CD4-positive, CD25-positive, alpha-beta regulatory T cell (primary cell): ENCODE data around the gene MICAL2. TPM values are rescaled to one million over a fixed set of nuclear protein-coding genes. Genes with fewer than 3 reads are reported as not detected.
A peak's percentile ranks its signal among the peaks of the same experiment; 100 is the strongest.

Experiments used
- ATAC-seq, 2 donors: fragments of 150-1000 bp; cut with Tn5 transposase; one replicate each; pipeline ENCODE4 v1.10.0; 2021; ENCODE audit warnings: low read depth in 2 of 2, moderate number of reproducible peaks in 2 of 2, moderate library complexity in 1 of 2
- DNase-seq, 3 donors: peaks; one replicate each; pipeline versions ENCODE4 v3.0.0 to v3.0.0-alpha.2; 2012 to 2022; ENCODE audit warnings: mixed read lengths in 1 of 3
- H3K27ac ChIP-seq: one replicate; pipeline ENCODE4 v1.7.0; 2013; ENCODE audit warnings: mild to moderate bottlenecking, low read length; ENCODE audit not compliant: insufficient read depth, poor library complexity, severe bottlenecking
- H3K27me3 ChIP-seq: one replicate; pipeline ENCODE4 v1.7.0; 2013; ENCODE audit warnings: low read length; ENCODE audit not compliant: control insufficient read depth, insufficient read depth
- H3K36me3 ChIP-seq: one replicate; pipeline ENCODE4 v1.7.0; 2013; ENCODE audit warnings: mild to moderate bottlenecking, low read length, moderate library complexity; ENCODE audit not compliant: control insufficient read depth, insufficient read depth
- H3K4me1 ChIP-seq: 2 replicates; pipeline ENCODE4 v1.7.0; 2013; ENCODE audit warnings: mild to moderate bottlenecking, low read length; ENCODE audit not compliant: insufficient read depth, control insufficient read depth, poor library complexity, severe bottlenecking
- H3K4me3 ChIP-seq: one replicate; pipeline ENCODE4 v1.7.0; 2013; ENCODE audit warnings: low read depth, mild to moderate bottlenecking, low read length, moderate library complexity
- H3K9me3 ChIP-seq, 2 experiments: 1 replicate in 1 of 2; 2 replicates in 1 of 2; pipeline ENCODE4 v1.7.0; 2013; ENCODE audit warnings: low read length in 2 of 2, mild to moderate bottlenecking in 1 of 2, moderate library complexity in 1 of 2; ENCODE audit not compliant: control insufficient read depth in 2 of 2
- H3K27ac Mint-ChIP-seq, 3 donors: one replicate each; pipeline ENCODE4 v1.8.0; 2020 to 2022; ENCODE audit warnings: mild to moderate bottlenecking in 3 of 3, mixed read lengths in 3 of 3, moderate library complexity in 2 of 3
- H3K27me3 Mint-ChIP-seq: one replicate; pipeline ENCODE4 v1.8.0; 2022; ENCODE audit warnings: mild to moderate bottlenecking, mixed read lengths
- H3K36me3 Mint-ChIP-seq: one replicate; pipeline ENCODE4 v1.8.0; 2020; ENCODE audit warnings: mixed read lengths
- H3K4me1 Mint-ChIP-seq, 4 donors: one replicate each; pipeline ENCODE4 v1.8.0; 2020 to 2022; ENCODE audit warnings: mixed read lengths in 4 of 4, mild to moderate bottlenecking in 1 of 4
- H3K4me3 Mint-ChIP-seq, 4 donors: one replicate each; pipeline ENCODE4 v1.8.0; 2020 to 2022; ENCODE audit warnings: mild to moderate bottlenecking in 4 of 4, mixed read lengths in 4 of 4, moderate library complexity in 3 of 4
- H3K9me3 Mint-ChIP-seq, 7 donors: one replicate each; pipeline ENCODE4 v1.8.0; 2020 to 2022; ENCODE audit warnings: mixed read lengths in 7 of 7, mild to moderate bottlenecking in 3 of 7, moderate library complexity in 2 of 7
- polyA plus RNA-seq, 4 donors: library from polyadenylated mRNA; unstranded; fragments of 300-500 nt; fragmentation: Illumina TruSeq; gene quantifications; one replicate each; pipeline ENCODE4 v1.2.3, GENCODE V29; 2021
- total RNA-seq: library from RNA; stranded (reverse); gene quantifications from one replicate; pipeline ENCODE4 v1.2.3, GENCODE V29; 2022

MICAL2 gene
- total and polyA plus RNA-seq, 5 donors from 2014 or later: 15.9 to 67.5 (median 24.4) TPM

DNA sequence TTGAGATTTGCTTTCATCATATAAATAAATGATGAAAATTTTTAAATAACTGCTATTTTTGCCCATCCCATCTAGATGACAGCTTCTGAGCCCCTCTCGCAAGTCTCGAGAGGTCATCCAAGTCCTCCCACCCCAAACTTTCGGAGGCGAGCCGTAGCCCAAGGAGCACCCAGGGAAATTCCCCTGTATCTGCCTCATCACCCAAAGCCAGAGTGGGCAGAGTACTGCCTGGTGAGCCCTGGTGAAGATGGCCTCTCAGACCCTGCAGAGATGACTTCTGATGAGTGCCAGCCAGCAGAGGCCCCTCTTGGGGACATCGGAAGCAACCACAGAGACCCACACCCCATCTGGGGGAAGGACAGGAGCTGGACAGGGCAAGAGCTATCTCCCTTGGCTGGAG lies 183.1 kb downstream of the MICAL2 start:
- H3K4me3 Mint-ChIP-seq: no peak overlapping the region
- no peaks in the 10 kb centered on the region for H3K36me3 ChIP-seq

DNA sequence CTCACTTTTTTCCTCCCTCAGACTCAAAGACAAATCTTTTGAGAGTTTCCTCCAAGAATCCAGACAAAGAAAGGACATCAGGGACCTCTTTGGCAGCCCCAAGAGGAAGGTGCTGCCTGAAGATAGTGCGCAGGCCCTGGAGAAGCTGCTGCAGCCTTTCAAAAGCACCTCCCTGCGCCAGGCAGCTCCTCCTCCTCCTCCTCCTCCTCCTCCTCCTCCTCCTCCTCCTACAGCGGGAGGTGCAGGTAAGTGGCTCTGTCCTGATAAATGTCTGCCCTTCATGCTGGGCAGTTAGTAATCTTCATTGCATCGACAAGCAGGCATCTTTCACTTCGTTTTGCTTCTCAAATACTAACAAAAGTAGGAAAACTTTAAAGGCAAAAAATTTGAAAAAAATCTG lies 184.2 kb downstream of the MICAL2 start:
- H3K27me3 Mint-ChIP-seq: no peaks in the 10 kb centered on the region

More for the DNA sequence above, 183.1 kb downstream of the MICAL2 start:
- peaks cover 0 to 17% (median 4%) of the 10 kb centered on the region in 4 donors for H3K4me1 Mint-ChIP-seq
- Histone ChIP-seq H3K4me3 (no peak overlapping the region), H3K4me1 (no peaks in the 10 kb centered on the region), H3K27me3 (no peaks in the 10 kb centered on the region), H3K27ac (no peak overlapping the region), H3K9me3 (peaks cover under 1 to 3% of the 10 kb centered on the region in 2 experiments)
- H3K36me3 Mint-ChIP-seq: peaks cover 7% of the 10 kb centered on the region
- ATAC-seq (no peak), DNase-seq (no peak)
- H3K9me3 Mint-ChIP-seq: peaks cover 0 to 7% (median 0%) of the 10 kb centered on the region in 7 donors
- H3K27ac Mint-ChIP-seq: no peak overlapping the region
- H3K27me3 Mint-ChIP-seq: no peaks in the 10 kb centered on the region

GRCh38 chr11:12295943-12296342 lies 185.6 kb downstream of the MICAL2 start:
- Mint-ChIP-seq H3K36me3 (peaks cover 11% of the 10 kb centered on the region), H3K4me3 (no peak overlapping the region), H3K4me1 (peaks cover 0 to 2% (median 0%) of the 10 kb centered on the region in 4 donors), H3K9me3 (peaks cover 0 to 18% (median 5%) of the 10 kb centered on the region in 7 donors), H3K27me3 (no peaks in the 10 kb centered on the region), H3K27ac (no peak overlapping the region)
- DNase-seq: no peak
- Histone ChIP-seq H3K4me1 (no peaks in the 10 kb centered on the region), H3K36me3 (no peaks in the 10 kb centered on the region), H3K4me3 (no peak overlapping the region), H3K9me3 (peaks cover 6 to 8% of the 10 kb centered on the region in 2 experiments), H3K27me3 (no peaks in the 10 kb centered on the region), H3K27ac (no peak overlapping the region)
- ATAC-seq: no peak

More for the DNA sequence above, 184.2 kb downstream of the MICAL2 start:
- Histone ChIP-seq H3K27me3 (no peaks in the 10 kb centered on the region), H3K4me3 (no peak overlapping the region), H3K36me3 (no peaks in the 10 kb centered on the region), H3K4me1 (no peaks in the 10 kb centered on the region), H3K9me3 (peaks cover 6 to 8% of the 10 kb centered on the region in 2 experiments), H3K27ac (no peak overlapping the region)
- ATAC-seq: no peak
- Mint-ChIP-seq H3K4me3 (no peak overlapping the region), H3K36me3 (peaks cover 11% of the 10 kb centered on the region), H3K9me3 (peaks cover 0 to 18% (median 2%) of the 10 kb centered on the region in 7 donors), H3K4me1 (peaks cover 0 to 12% (median 2%) of the 10 kb centered on the region in 4 donors), H3K27ac (no peak overlapping the region)
- DNase-seq: no peak

- peaks cover 6 to 8% of the 10 kb centered on the region in 2 experiments for H3K9me3 ChIP-seq
- H3K27ac ChIP-seq: no peak overlapping the region
- Mint-ChIP-seq H3K27me3 (no peaks in the 10 kb centered on the region), H3K4me3 (no peak overlapping the region), H3K9me3 (peaks cover 0 to 18% (median 5%) of the 10 kb centered on the region in 7 donors), H3K36me3 (peaks cover 14% of the 10 kb centered on the region), H3K27ac (peak overlapping the region in 1 of 3 donors; percentile 11), H3K4me1 (no peaks in the 10 kb centered on the region)
- H3K4me1 ChIP-seq: no peaks in the 10 kb centered on the region
- ATAC-seq: no peak
- no peak overlapping the region for H3K4me3 ChIP-seq
- no peaks in the 10 kb centered on the region for H3K36me3 ChIP-seq
- H3K27me3 ChIP-seq: no peaks in the 10 kb centered on the region
- DNase-seq: no peak
These were observed 188.2 kb downstream of the MICAL2 start for GRCh38 chr11:12298610-12299009.

- Mint-ChIP-seq H3K4me1 (no peaks in the 10 kb centered on the region), H3K4me3 (no peak overlapping the region), H3K27me3 (no peaks in the 10 kb centered on the region), H3K9me3 (peaks cover 0 to 18% (median 5%) of the 10 kb centered on the region in 7 donors), H3K27ac (no peak overlapping the region), H3K36me3 (peaks cover 13% of the 10 kb centered on the region)
- Histone ChIP-seq H3K27ac (no peak overlapping the region), H3K4me1 (no peaks in the 10 kb centered on the region), H3K4me3 (no peak overlapping the region), H3K36me3 (no peaks in the 10 kb centered on the region), H3K9me3 (peaks cover 6 to 8% of the 10 kb centered on the region in 2 experiments), H3K27me3 (no peaks in the 10 kb centered on the region)
- ATAC-seq: no peak
- DNase-seq: no peak
These were observed 191.0 kb downstream of the MICAL2 start for GRCh38 chr11:12301379-12301778.

GRCh38 chr11:12303421-12304149 lies 193.2 kb downstream of the MICAL2 start:
- Mint-ChIP-seq H3K9me3 (peaks cover 0 to 11% (median 3%) of the 10 kb centered on the region in 7 donors), H3K27me3 (no peaks in the 10 kb centered on the region), H3K4me1 (no peaks in the 10 kb centered on the region), H3K36me3 (peaks cover 9% of the 10 kb centered on the region), H3K27ac (no peak overlapping the region), H3K4me3 (no peak overlapping the region)
- ATAC-seq: no peak
- Histone ChIP-seq H3K27me3 (no peaks in the 10 kb centered on the region), H3K4me1 (no peaks in the 10 kb centered on the region), H3K4me3 (no peak overlapping the region), H3K27ac (no peak overlapping the region), H3K36me3 (no peaks in the 10 kb centered on the region), H3K9me3 (peaks cover 3 to 7% of the 10 kb centered on the region in 2 experiments)
- DNase-seq: no peak

DNA sequence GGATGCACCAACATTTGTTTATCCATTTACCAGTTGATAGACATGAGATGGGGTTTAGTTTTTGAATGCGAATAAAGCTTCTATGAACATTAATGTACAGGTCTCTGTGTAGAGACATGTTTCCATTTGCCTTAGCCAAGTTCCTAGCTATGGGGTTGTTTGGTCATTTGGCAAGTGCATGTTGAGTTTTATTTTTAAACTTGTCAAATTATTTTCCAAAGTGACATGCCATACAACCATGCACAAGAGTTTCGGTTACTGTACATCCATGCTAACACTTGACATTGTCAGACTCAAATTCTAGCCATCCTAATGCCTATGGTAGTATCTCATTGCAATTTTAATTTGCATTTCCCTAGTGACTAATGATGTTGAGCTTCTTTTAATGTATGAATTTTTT lies 196.4 kb downstream of the MICAL2 start:
- Mint-ChIP-seq H3K27ac (no peak overlapping the region), H3K36me3 (no peaks in the 10 kb centered on the region), H3K9me3 (peaks cover 0 to 16% (median 1%) of the 10 kb centered on the region in 7 donors), H3K27me3 (no peaks in the 10 kb centered on the region), H3K4me3 (no peak overlapping the region), H3K4me1 (no peaks in the 10 kb centered on the region)
- no peak overlapping the region for H3K4me3 ChIP-seq
- H3K4me1 ChIP-seq: no peaks in the 10 kb centered on the region
- H3K36me3 ChIP-seq: no peaks in the 10 kb centered on the region
- DNase-seq: no peak
- no peaks in the 10 kb centered on the region for H3K9me3 ChIP-seq
- H3K27me3 ChIP-seq: no peaks in the 10 kb centered on the region
- no peak overlapping the region for H3K27ac ChIP-seq
- no peak for ATAC-seq

- H3K9me3 Mint-ChIP-seq: peaks cover 1 to 28% (median 6%) of the 10 kb centered on the region in 7 donors
- ATAC-seq (no peak), DNase-seq (no peak)
- peaks cover 8 to 11% of the 10 kb centered on the region in 2 experiments for H3K9me3 ChIP-seq
- no peak overlapping the region for H3K4me3 Mint-ChIP-seq
- no peak overlapping the region for H3K27ac Mint-ChIP-seq
- H3K4me1 ChIP-seq: no peaks in the 10 kb centered on the region
- no peak overlapping the region for H3K4me3 ChIP-seq
- H3K36me3 Mint-ChIP-seq: no peaks in the 10 kb centered on the region
- H3K27ac ChIP-seq: no peak overlapping the region
- no peaks in the 10 kb centered on the region for H3K36me3 ChIP-seq
- H3K27me3 ChIP-seq: no peaks in the 10 kb centered on the region
- no peaks in the 10 kb centered on the region for H3K4me1 Mint-ChIP-seq
- H3K27me3 Mint-ChIP-seq: no peaks in the 10 kb centered on the region
These were observed 201.7 kb downstream of the MICAL2 start for GRCh38 chr11:12312132-12312531.
